GM12878 (cell line): ENCODE data around the gene NSUN2. TPM values are rescaled to one million over a fixed set of nuclear protein-coding genes. Genes with fewer than 3 reads are reported as not detected.

Experiments used
- ATAC-seq: fragments of 200-7000 bp; cut with Tn5 transposase; 3 replicates; pipeline ENCODE4 v1.9.1; 2020; ENCODE audit warnings: mild to moderate bottlenecking, moderate library complexity
- BruUV-seq: library from RNA; stranded (reverse); fragments of 400-500 nt; replicated peaks from 2 replicates; lab custom pipeline; 2021; lab: Mats Ljungman, UMichigan
- CTCF ChIA-PET: fragments of 300-600 bp; sonication (Branson Sonifier 250); formaldehyde crosslinking; extraction: SDS; loops from one replicate; lab custom pipeline; 2021; ENCODE audit warnings: inconsistent platforms; lab: Yijun Ruan, JAX
- POLR2A ChIA-PET: fragments of 350-600 bp; formaldehyde crosslinking; extraction: SDS; loops from one replicate; lab custom pipeline; 2021; ENCODE audit warnings: inconsistent platforms; lab: Charles Lee
- RAD21 ChIA-PET: fragments of 300-600 bp; sonication (Branson Sonifier 250); formaldehyde crosslinking; loops from one replicate; lab custom pipeline; 2023; ENCODE audit warnings: antibody characterized with exemption; ENCODE audit not compliant: unreplicated experiment; lab: Charles Lee
- SMC1A ChIA-PET: fragments of 300-600 bp; sonication (Branson Sonifier 250); formaldehyde crosslinking; loops from one replicate; lab custom pipeline; 2023; ENCODE audit not compliant: unreplicated experiment, uncharacterized antibody; lab: Charles Lee
- DNase-seq: peaks from one replicate; pipeline ENCODE4 v3.0.0-alpha.2; 2011; ENCODE audit warnings: low read depth, low spot score
- FAIRE-seq: peaks from 3 replicates; lab custom pipeline; 2011; peaks lifted over from hg19 to GRCh38; lab: Jason Lieb, UNC
- H2AFZ ChIP-seq: 2 replicates; pipeline ENCODE4 v1.6.0; 2011; ENCODE audit warnings: low read depth, low read length, control low read depth; ENCODE audit not compliant: control insufficient read depth
- H3K27ac ChIP-seq: 2 replicates; pipeline ENCODE4 v1.5.1; 2011; ENCODE audit warnings: control low read depth; ENCODE audit not compliant: control insufficient read depth, insufficient read depth
- H3K27me3 ChIP-seq, 2 experiments: replicated peaks in 1 of 2; 2 replicates each; pipeline versions ENCODE4 v1.6.0 to v1.6.1; 2011; ENCODE audit warnings: low read length in 1 of 2; ENCODE audit not compliant: control insufficient read depth in 2 of 2, insufficient read depth in 2 of 2
- H3K36me3 ChIP-seq, 2 experiments: 2 replicates each; pipeline ENCODE4 v1.5.1; 2011; ENCODE audit warnings: low read length in 1 of 2; ENCODE audit not compliant: control insufficient read depth in 2 of 2, insufficient read depth in 2 of 2
- H3K4me1 ChIP-seq: 2 replicates; pipeline ENCODE4 v1.6.1; 2011; ENCODE audit warnings: mild to moderate bottlenecking, low read length, moderate library complexity, mixed read lengths; ENCODE audit not compliant: control insufficient read depth, insufficient read depth
- H3K4me2 ChIP-seq: 2 replicates; pipeline ENCODE4 v1.6.0; 2011; ENCODE audit warnings: control low read depth; ENCODE audit not compliant: control insufficient read depth, insufficient read depth
- H3K4me3 ChIP-seq: fragments of 200-600 bp; sonication (generic); 2 replicates; pipeline ENCODE4 v1.5.1; 2016
- H3K79me2 ChIP-seq: 2 replicates; pipeline ENCODE4 v1.6.0; 2011; ENCODE audit warnings: low read length; ENCODE audit not compliant: control insufficient read depth, insufficient read depth
- H3K9ac ChIP-seq: 2 replicates; pipeline ENCODE4 v1.8.0; 2011; ENCODE audit warnings: low read length, control low read depth, mixed read lengths; ENCODE audit not compliant: control insufficient read depth, insufficient read depth
- H3K9me3 ChIP-seq: replicated peaks from 3 replicates; pipeline ENCODE4 v1.5.1; 2011; ENCODE audit warnings: mild to moderate bottlenecking, low read length; ENCODE audit not compliant: control insufficient read depth, insufficient read depth
- H4K20me1 ChIP-seq: 2 replicates; pipeline ENCODE4 v1.6.0; 2011; ENCODE audit not compliant: control insufficient read depth, insufficient read depth
- PAX5 ChIP-seq: IDR thresholded peaks from 2 replicates; pipeline ENCODE4 v1.6.1; 2011; ENCODE audit warnings: low read depth, low read length, borderline replicate concordance
- SREBF1 ChIP-seq: IDR thresholded peaks from 2 replicates; pipeline ENCODE4 v1.6.1; 2012; ENCODE audit warnings: mild to moderate bottlenecking, low read length
- ZNF687 ChIP-seq: fragments of 450-650 bp; IDR thresholded peaks from 2 replicates; pipeline ENCODE4 v1.6.1; 2017; ENCODE audit warnings: mild to moderate bottlenecking, moderate library complexity
- WGBS: methylation state at CpG from one replicate; pipeline ENCODE4 v1.1.6; 2016; ENCODE audit warnings: low lambda C conversion rate; ENCODE audit not compliant: insufficient replicate concordance, insufficient coverage; ENCODE audit errors: missing lambda C conversion rate; 5-methylcytosine and 5-hydroxymethylcytosine counted together
- in situ Hi-C: fragments of 300-500 bp; cut with MboI; formaldehyde crosslinking; loops from 9 replicates; pipeline ENCODE4 v1.14.3; 2018; ENCODE audit warnings: mixed read lengths
- intact Hi-C: fragments of 100-400 bp; cut with micrococcal nuclease; formaldehyde crosslinking; loops from one replicate; pipeline ENCODE4 v1.14.2; 2022; ENCODE audit not compliant: unreplicated experiment
- polyA plus RNA-seq, 11 experiments: library from polyadenylated mRNA; depleted of rRNA in 4 of 11; unstranded in 6 of 11; stranded (reverse) in 5 of 11; fragments of >200 nt; fragmentation: Nextera tagmentation in 4 of 11; fragmentation: Illumina TruSeq in 1 of 11; extraction: Ambion mirVana in 4 of 11; extraction: Trizol in 1 of 11; gene quantifications; 1 replicate in 1 of 11; 2 replicates in 10 of 11; pipeline versions ENCODE4 v1.2.1 to v1.2.3, GENCODE V29; 2011 to 2016; ENCODE audit warnings: inconsistent platforms in 2 of 11, missing spikeins in 2 of 11, low read depth in 1 of 11
- total RNA-seq, 4 experiments: library from RNA; depleted of rRNA in 3 of 4; stranded (reverse); fragments of >200 nt in 3 of 4; fragmentation: Illumina TruSeq in 1 of 4; extraction: Trizol in 1 of 4; gene quantifications; 2 replicates each; pipeline versions ENCODE4 v1.2.1 to v1.2.3, GENCODE V29; 2013 to 2021
- TF ChIP-seq, protein P1 (sequence below): fragments of 150-350 bp; IDR thresholded peaks from 2 replicates; pipeline ENCODE4 v1.6.1; 2016; ENCODE audit warnings: low read depth, low read length

Gene NSUN2
- total and polyA plus RNA-seq, 10 of the 15 experiments (the other 5 are each of a cell fraction or from before 2014, with no cell fraction given): 8.0 to 112 (median 91.1) TPM

DNA sequence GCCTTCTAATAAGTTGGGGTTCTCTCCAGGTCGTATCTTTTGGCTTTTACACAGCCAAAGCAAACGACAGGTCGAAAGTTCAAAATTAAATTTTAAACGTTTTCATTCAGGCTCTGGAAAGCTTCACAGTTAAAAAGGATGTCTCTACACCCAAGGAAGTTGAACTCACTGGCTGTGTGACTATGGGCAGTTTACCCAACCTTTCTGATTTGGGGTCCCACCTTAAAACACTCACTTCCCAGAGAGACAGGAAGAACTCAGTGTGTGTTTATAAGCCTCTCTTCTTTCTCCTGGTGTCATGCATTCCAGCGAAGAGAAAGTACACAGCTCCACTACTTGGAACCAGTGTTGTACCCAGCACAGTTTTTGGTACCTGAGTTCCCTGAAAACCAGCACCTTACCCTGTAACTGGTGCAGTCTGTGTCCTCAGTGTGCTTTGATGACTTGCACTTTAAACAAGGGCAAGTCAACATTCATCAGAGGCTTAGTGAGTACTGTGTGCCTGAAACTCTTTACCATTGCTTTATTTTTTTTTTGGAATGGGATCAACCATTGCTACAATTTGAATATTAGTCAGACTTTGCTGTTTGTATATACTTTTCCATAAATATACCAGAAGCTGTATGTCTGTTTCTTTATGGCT lies 2.1 kb upstream of the NSUN2 start:
- H3K9ac ChIP-seq: no peak overlapping the region
- peaks cover 46% of the 10 kb centered on the region for H3K79me2 ChIP-seq
- no peaks in the 10 kb centered on the region; the same call in 2 of the 3 replicates for H3K9me3 ChIP-seq
- H3K36me3 ChIP-seq: peaks cover 0 to 15% of the 10 kb centered on the region in 2 experiments; a peak in 2 of 4 replicates
- CTCF ChIA-PET: interaction anchor here (0.6 to 2.0 kb wide), 4 partner anchors 74 to 131 kb away, joined by 3 to 8 read pairs (median 3); no protein-coding TSS in a partner anchor
- POLR2A ChIA-PET: interaction anchor here (0.6 to 1.8 kb wide), 4 partner anchors 17 to 95 kb away, joined by 3 to 6 read pairs (median 4); no protein-coding TSS in a partner anchor
- BruUV-seq: TSS peak; percentile 68
- in situ Hi-C loops: loop anchor here (5.0 kb wide), 1 partner anchor 102 kb away; no protein-coding TSS in a partner anchor
- TF ChIP-seq, protein P1, sequence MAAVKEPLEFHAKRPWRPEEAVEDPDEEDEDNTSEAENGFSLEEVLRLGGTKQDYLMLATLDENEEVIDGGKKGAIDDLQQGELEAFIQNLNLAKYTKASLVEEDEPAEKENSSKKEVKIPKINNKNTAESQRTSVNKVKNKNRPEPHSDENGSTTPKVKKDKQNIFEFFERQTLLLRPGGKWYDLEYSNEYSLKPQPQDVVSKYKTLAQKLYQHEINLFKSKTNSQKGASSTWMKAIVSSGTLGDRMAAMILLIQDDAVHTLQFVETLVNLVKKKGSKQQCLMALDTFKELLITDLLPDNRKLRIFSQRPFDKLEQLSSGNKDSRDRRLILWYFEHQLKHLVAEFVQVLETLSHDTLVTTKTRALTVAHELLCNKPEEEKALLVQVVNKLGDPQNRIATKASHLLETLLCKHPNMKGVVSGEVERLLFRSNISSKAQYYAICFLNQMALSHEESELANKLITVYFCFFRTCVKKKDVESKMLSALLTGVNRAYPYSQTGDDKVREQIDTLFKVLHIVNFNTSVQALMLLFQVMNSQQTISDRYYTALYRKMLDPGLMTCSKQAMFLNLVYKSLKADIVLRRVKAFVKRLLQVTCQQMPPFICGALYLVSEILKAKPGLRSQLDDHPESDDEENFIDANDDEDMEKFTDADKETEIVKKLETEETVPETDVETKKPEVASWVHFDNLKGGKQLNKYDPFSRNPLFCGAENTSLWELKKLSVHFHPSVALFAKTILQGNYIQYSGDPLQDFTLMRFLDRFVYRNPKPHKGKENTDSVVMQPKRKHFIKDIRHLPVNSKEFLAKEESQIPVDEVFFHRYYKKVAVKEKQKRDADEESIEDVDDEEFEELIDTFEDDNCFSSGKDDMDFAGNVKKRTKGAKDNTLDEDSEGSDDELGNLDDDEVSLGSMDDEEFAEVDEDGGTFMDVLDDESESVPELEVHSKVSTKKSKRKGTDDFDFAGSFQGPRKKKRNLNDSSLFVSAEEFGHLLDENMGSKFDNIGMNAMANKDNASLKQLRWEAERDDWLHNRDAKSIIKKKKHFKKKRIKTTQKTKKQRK: no peak
- TF ChIP-seq PAX5: no peak
- TF ChIP-seq SREBF1: no peak
- TF ChIP-seq ZNF687: no peak
- 81% methylated on average over 5 of the region's 5 CpGs for WGBS
- H3K4me1 ChIP-seq: peaks cover 4% of the 10 kb centered on the region; the same call in 1 of the 2 replicates
- H3K4me2 ChIP-seq: peak overlapping the region; percentile 61
- RAD21 ChIA-PET: interaction anchor here (1.6 to 4.4 kb wide), 3 partner anchors 74 to 94 kb away, joined by 4 to 32 read pairs (median 4); no protein-coding TSS in a partner anchor
- H3K27ac ChIP-seq: no peak overlapping the region
- ATAC-seq (no peak), DNase-seq (no peak), FAIRE-seq (peak; percentile 54)
- no peaks in the 10 kb centered on the region for H3K27me3 ChIP-seq
- SMC1A ChIA-PET: interaction anchor here (1.0 to 4.0 kb wide), 5 partner anchors 17 to 111 kb away, joined by 3 to 17 read pairs (median 5); no protein-coding TSS in a partner anchor
- intact Hi-C loops: loop anchor here (5.0 kb wide), 1 partner anchor 148 kb away; no protein-coding TSS in a partner anchor
- peak overlapping the region; percentile 54; the same call in 1 of the 2 replicates for H3K4me3 ChIP-seq
- H2AFZ ChIP-seq: no peak overlapping the region
- no peaks in the 10 kb centered on the region; the same call in 1 of the 2 replicates for H4K20me1 ChIP-seq
